Bronchial epithelial cell (primary cell): ENCODE measurements around the gene DHFR. TPM values are rescaled to one million over a fixed set of nuclear protein-coding genes. Genes with fewer than 3 reads are reported as not detected.
A peak's percentile ranks its signal among the peaks of the same experiment; 100 is the strongest.

Experiments used
- DNase-seq: peaks from one replicate; pipeline ENCODE4 v3.0.0-alpha.2; 2010; ENCODE audit warnings: low read depth
- FAIRE-seq: peaks from 2 replicates; lab custom pipeline; 2011; peaks lifted over from hg19 to GRCh38; lab: Jason Lieb, UNC
- H3K27me3 ChIP-seq: 2 replicates; pipeline ENCODE4 v1.5.1; 2011; ENCODE audit warnings: low read length; ENCODE audit not compliant: control insufficient read depth, insufficient read depth
- H3K36me3 ChIP-seq: 2 replicates; pipeline ENCODE4 v1.5.1; 2011; ENCODE audit warnings: low read length; ENCODE audit not compliant: control insufficient read depth, insufficient read depth
- H3K4me3 ChIP-seq: 2 replicates; pipeline ENCODE4 v1.5.1; 2011; ENCODE audit warnings: mild to moderate bottlenecking, low read depth, low read length, control low read depth
- CTCF ChIP-seq: IDR thresholded peaks from 2 replicates; pipeline ENCODE4 v1.5.1; 2011; ENCODE audit warnings: mild to moderate bottlenecking, moderate library complexity, low read length, control low read depth, inconsistent platforms; ENCODE audit not compliant: insufficient read depth, severe bottlenecking
- total RNA-seq: library from RNA; depleted of rRNA; stranded (reverse); fragments of >200 nt; gene quantifications from 2 replicates; pipeline ENCODE4 v1.2.1, GENCODE V29; 2014

Gene DHFR
- total RNA-seq, 1 donor from 2014 or later: 1.8 TPM

GRCh38 chr5:80653502-80653901 is 1.3 kb downstream of the DHFR start:
- H3K27me3 ChIP-seq: no peaks in the 10 kb centered on the region
- DNase-seq (no peak), FAIRE-seq (no peak)
- TF ChIP-seq CTCF: no peak
- H3K36me3 ChIP-seq: peaks cover under 1% of the 10 kb centered on the region
- H3K4me3 ChIP-seq: peak overlapping the region; percentile 80

GRCh38 chr5:80646926-80647325 is 7.9 kb downstream of the DHFR start:
- no peak for DNase-seq
- H3K4me3 ChIP-seq: no peak overlapping the region
- FAIRE-seq: no peak
- peaks cover 1% of the 10 kb centered on the region for H3K36me3 ChIP-seq
- no peaks in the 10 kb centered on the region for H3K27me3 ChIP-seq
- TF ChIP-seq CTCF: no peak

GRCh38 chr5:80644900-80645299 is 9.9 kb downstream of the DHFR start:
- FAIRE-seq: no peak

GRCh38 chr5:80641353-80641752 is 13.4 kb downstream of the DHFR start:
- TF ChIP-seq CTCF: no peak
- H3K27me3 ChIP-seq: no peaks in the 10 kb centered on the region
- no peak for DNase-seq
- no peak overlapping the region for H3K4me3 ChIP-seq
- no peak for FAIRE-seq
- no peaks in the 10 kb centered on the region for H3K36me3 ChIP-seq

More at GRCh38 chr5:80644900-80645299, 9.9 kb downstream of the DHFR start:
- DNase-seq: no peak
- no peak for TF ChIP-seq CTCF
- Histone ChIP-seq H3K36me3 (peaks cover 1% of the 10 kb centered on the region), H3K4me3 (no peak overlapping the region), H3K27me3 (no peaks in the 10 kb centered on the region)

- no peak for FAIRE-seq
- DNase-seq: no peak
- H3K36me3 ChIP-seq: no peaks in the 10 kb centered on the region
- no peak overlapping the region for H3K4me3 ChIP-seq
- no peaks in the 10 kb centered on the region for H3K27me3 ChIP-seq
- no peak for TF ChIP-seq CTCF
Measured at GRCh38 chr5:80634193-80634592, 20.6 kb downstream of the DHFR start.

GRCh38 chr5:80632700-80633099 is 22.1 kb downstream of the DHFR start:
- no peak for TF ChIP-seq CTCF
- DNase-seq (no peak), FAIRE-seq (no peak)
- Histone ChIP-seq H3K36me3 (no peaks in the 10 kb centered on the region), H3K27me3 (no peaks in the 10 kb centered on the region), H3K4me3 (no peak overlapping the region)
